ENCODE data around the gene MYH7B.

The MYH7B gene

DNA sequence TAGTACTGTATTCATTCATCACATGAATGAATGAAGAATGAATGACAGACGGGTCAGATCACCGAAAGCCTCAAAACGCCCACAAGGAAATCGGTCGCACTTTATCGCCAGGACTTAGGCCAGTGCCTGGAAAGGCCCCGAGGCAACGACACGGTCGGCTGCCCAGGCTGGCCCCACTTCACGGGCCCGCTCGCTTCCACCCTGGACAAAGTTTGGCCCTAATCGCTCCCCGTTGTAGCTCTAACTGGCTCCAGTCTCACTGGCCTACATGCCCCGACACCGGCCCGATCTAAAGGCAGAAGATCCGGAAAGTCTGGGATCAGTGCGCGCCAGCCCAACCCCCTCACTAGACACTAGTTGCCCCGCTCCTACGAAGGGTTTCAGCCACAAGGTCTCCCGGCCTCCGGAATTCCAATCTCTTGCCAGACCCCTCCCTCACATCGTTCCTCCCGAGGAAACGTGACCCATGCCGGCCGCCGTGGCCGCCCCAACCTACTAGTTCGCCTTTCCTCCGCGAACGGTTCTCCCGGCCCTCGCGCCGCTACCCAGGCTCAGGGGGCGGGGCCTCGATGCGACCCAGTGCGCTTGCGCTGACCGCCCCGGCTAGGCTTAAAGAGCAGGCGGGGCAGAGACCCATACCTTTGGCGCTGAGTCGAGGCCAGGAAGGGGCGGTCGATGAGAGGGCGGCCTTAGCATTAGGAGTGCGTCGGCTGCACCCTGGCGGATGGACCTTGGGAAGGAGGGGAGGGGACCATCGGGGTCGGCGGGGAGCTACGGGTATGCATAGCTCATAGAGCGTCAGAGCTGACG is at the start of gene MYH7B, which contains the start of gene GSS:
Gene MYH7B (plus strand): TSS at position 638 of the 810 bp plus-strand sequence. CDS start 22,138 bp downstream, outside the sequence.
Gene GSS (minus strand): TSS at position 576 of the 810 bp plus-strand sequence. CDS start 3,954 bp downstream, outside the sequence.
- peak; percentile 94 for DNase-seq

DNA sequence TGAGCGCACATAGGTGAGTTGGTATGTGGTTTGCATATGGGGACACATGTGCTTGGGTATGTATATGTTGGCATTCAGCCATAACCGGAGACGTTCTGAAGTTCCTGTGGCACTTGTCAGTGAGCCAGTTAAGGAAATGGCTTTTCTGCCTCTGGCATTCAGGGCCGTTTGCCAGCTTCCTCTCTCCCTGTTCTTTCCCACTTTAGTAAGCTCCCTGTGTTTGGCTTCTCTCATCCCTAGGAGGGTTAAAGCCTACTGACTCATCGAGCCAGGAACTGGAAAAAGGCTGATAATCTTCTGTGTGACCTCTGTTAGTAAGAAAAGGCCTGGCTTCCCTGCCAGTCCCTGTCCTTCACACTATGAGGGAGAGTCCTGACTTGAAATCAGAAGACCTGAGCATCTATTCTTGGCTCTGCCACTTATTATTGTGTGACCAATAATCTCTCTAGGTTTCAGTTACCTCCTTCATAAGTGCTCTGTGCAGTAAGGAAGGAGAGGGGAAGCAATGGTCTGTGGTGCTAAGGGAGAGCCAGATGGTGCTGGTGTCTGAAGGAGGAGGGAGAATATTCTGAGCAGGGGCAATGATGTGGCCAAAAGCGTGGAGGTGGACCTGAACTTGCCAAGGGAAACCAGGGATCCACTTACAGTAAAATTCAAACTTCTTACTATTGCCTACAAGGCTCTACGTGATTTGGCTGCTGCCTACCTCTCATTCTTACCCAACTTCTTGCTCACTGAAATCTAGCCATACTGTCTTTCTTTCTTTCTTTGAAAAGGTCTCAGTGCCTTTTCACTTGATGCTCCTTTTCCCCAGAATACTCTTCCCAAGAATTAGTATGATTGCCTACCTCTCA is 47.8 kb upstream of the MYH7B start:
- DNase-seq: peak; percentile 13

DNA sequence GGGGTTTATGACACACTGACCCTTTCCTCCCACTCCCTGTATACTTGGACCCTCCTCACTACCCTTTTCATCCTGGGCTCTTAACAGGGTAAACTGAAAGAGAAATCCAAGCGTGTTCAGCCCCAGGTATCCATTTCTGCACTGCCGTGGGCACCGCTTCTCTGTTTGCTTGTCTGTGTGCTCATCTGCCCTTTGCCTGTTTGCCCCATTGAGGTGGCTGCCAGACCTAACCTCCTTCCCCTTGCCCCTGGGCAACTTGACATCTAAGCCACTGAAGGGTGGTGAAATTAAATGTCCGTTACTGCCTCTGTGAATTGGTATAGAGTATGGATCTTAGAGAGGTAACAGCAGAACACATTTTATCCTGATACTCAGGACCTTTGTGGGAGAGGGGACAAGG is 40.5 kb upstream of the MYH7B start:
- no peak for DNase-seq

DNA sequence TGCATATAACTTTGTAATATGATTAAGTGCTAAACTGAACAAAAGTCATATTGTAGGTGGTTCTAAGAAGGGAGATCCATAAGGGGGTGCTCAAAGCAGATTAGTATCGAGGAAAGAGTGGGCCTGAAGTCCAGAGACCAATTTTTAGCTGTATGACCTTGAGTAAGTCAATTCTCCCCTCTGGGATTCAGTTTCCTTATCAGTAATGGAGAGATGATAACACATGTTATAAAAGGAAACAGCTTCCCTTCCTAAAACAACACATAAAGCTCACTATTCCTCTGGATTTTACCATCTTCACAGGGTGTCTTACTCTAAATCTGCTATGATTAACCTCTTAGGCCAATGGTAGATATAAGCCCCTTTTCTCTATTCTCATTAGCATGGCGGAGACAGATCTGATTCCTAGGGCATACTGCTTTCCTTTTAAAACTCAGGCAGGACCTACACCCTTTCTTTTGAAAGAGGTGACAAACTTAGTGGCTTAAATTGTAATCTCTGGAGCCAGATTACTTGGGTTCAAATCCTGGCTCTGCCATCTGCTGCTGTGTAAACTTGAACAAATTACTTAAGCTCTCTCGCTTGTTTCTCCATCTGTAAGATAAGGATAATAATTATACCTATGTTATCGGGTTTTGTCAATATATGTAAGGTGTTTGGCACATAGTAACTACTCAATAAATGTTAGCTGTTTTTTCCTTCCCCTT is 39.8 kb upstream of the MYH7B start:
- DNase-seq: no peak

DNA sequence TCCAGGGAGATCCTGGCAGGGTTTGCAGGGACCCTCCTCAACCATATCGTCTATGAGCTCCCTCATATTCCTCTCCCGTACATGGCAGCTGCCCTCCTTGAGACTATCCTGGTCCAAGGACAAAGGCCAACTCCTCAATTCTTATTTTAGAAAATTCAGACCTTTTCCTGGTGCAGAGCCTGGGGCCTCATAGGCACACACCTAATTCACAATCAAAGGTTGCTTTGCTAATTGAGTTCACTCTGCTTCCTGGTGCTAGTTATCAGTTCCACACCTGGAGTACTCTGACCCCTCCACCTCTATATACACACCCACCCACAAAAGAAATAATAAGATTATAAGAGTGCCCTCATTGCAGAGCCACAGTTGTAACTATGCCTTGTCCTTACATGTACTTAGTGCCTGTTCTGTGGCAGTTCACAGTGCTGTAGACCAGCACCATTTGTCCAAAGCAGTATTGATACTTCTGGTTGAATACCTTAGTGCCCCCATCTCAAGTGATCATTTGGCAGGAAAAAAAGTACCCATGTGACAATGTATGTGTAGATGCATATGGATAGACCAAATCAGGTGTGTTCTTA is 38.8 kb upstream of the MYH7B start:
- DNase-seq: no peak

DNA sequence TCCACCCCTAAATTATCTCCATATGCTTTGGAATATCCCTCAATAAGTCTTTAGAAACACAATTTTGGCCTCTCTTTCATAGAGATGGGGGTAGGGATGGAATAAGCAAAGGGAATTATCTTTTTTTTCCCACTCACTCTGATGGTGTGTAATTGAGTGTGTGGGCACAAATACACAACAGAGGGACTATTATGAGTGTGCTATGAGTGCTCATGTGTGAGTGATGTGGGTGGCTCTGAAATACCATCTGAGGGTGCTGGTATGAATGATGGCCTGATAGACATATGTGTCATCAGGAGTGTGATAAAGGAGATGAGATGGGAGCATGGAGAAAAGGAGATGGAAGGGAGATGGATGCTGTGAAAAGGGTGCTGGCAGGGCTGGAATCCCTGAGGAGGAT is 35.6 kb upstream of the MYH7B start:
- no peak for DNase-seq

DNA sequence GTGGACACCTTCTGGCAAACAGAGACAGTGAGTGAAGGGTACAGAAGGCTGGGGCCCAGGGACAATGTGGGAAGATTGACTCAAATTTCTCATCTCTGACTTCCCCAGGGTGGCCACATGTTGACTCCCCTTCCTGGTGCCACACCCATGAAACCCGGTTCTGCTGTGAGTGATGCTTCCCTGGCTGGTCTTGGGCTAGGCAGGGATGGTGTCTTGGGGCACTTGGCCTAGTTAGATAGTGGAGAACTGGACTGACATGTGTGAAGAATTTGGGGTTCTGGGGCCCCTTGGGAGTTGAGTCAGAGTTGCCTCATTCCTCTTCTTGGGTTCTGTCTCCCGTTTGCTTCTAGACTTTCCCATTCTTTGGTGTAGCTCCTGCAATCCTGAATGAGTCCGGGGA is 34.2 kb upstream of the MYH7B start:
- DNase-seq: no peak

DNA sequence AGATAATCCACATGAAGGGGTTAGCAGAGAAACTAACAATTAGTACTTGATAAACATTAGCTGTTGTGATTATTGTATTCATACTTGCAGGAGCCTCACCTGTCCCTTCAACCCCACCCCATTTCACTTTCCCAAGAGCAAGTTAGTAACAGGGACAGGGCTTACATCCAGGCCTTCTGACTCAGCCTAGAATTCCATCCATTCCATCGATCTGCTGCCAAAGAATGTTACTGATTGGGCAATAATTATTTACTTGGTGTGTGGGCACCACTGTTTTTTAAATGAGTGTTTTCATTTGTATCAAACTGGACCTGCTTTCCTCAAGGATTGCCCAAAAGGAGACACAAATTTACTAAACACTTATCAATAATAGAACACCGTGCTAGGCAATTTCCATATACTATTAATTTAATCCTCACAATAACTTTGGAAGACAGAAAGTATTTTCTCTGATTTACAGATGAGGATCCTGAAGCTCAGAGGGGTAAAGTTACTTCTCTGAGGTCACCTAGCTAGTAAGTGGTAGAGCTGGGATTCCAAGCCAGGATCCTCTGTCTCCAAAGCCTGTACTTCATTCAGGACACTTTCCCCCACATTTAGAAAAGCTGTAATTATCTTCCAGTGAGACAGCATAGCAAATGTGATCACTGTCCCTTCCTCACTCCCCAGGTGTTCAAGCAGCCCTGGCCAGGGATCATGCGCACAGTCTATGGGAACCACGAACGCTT is 32.9 kb upstream of the MYH7B start:
- DNase-seq: no peak

DNA sequence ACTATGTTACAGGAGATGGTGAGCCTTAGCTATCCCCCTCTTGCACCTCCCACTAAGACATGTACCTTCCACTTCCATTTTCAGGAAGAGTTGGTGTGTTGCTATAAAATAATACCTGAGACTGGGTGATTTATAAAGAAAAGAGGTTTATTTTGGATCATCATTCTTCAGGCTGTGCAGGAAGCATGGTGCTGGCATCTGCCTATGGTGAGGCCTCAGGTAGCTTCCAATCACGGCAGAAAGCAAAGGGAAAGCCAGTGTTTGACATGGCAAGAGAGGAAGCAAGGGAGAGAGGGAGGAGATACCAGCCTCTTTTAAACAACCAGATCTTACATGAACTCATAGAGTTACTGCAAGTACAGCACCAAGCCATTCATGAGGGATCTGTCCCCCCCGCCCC is 32.3 kb upstream of the MYH7B start:
- DNase-seq: no peak

DNA sequence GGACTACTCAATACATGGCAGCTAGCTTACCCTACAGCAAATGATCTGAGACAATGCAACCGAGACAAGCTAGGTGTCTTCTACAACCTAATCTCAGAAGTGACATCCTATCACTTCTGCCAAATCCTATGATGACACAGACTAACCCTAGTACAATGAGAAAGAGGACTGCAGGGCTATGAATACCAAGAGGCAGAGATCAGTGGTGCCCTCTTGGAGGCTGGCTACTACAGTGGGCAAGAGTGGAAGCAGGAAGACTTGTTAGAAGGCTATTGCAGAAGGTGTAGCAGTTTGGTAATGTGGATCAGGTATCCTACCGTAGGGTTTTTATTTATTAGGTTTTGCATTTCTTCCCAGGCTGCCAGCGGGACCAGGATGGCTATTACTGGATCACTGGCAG is 30.3 kb upstream of the MYH7B start:
- DNase-seq: no peak

DNA sequence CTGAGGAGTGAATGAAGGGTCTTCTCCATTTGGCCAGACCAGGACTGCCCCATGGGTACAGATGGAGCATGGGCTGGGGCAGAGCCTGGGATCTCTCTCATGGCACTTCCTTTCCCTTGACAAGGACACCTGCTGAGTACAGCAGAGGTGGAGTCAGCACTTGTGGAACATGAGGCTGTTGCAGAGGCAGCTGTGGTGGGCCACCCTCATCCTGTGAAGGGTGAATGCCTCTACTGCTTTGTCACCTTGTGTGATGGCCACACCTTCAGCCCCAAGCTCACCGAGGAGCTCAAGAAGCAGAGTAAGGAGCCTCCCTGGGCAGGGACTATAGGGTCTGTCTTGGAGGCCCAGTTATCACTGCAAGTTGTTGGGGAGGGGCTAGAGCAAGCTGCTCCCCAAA is 29.7 kb upstream of the MYH7B start:
- no peak for DNase-seq

DNA sequence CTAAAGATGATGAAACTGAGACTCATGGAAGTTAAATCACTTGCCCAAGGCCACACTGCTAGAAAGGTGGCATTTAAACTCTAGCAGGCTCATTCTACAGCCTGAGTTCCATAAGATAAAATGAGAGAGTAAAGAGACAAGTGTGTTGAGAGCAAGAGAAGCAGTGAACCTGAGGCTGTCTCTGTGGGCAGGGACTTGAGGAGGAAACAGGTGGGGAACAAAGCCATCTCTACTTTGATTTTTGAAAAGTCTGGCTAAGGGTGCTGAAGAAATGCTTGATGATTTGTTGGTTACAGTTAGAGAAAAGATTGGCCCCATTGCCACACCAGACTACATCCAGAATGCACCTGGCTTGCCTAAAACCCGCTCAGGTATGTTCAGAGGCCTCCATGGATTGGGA is 29.1 kb upstream of the MYH7B start:
- DNase-seq: no peak

DNA sequence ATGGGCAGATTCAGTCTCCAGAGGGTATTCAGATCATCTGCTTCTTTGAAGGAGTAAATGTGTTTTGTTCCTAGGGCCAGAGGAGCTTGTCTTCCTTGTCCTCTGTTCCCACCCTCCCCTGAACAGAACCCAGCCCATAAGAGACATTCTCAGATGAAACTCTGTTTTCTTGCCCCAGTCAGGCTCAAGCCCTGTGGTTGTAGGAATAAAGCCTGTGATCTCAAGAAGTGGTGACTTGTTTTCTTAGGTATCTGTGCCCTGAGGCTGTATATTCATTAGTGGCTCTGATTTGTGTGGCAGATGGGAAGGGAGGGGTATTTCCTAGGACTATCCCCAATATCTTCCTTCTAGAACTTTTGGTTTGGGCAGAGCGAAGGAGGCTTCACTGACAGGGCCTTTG is 27.9 kb upstream of the MYH7B start:
- no peak for DNase-seq

DNA sequence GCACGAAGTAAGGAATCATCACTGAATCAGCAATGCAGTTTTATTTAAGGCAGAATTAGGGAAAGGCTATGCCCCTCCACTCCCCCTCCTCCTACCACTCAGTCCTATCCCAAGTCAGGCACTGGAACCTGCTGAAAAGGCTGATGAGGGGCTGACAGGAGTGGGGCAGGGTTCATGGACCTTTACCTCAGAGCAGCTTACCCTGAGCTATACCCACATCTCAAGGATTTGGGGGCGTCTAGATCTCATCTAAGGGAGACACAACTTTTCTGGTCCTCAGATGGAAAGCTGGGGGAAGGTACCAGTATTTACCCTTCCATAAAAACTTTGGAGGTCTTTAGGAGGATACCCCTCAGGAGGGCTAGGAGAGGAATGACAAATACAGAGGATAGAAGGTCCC is 27.3 kb upstream of the MYH7B start:
- no peak for DNase-seq

DNA sequence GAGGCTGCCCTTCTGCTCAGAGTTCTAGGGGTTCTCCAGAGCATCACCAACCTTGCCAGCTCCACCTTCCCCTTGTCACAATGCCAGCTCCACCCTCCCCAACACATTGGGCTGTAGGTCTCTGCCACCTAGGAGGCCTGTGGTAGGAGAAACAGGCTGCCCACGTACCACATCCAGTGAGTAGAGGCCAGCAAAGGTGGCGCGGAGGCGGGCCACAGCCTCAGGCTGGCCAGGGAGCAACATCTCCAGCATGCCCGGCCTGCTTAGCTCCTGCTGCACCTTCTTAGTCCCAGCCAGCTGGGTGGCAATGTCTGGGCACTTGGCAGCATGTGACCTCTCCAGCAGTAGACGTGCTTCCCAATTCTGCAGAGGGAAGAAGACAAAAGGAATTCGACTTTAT is 23.9 kb upstream of the MYH7B start:
- DNase-seq: no peak

DNA sequence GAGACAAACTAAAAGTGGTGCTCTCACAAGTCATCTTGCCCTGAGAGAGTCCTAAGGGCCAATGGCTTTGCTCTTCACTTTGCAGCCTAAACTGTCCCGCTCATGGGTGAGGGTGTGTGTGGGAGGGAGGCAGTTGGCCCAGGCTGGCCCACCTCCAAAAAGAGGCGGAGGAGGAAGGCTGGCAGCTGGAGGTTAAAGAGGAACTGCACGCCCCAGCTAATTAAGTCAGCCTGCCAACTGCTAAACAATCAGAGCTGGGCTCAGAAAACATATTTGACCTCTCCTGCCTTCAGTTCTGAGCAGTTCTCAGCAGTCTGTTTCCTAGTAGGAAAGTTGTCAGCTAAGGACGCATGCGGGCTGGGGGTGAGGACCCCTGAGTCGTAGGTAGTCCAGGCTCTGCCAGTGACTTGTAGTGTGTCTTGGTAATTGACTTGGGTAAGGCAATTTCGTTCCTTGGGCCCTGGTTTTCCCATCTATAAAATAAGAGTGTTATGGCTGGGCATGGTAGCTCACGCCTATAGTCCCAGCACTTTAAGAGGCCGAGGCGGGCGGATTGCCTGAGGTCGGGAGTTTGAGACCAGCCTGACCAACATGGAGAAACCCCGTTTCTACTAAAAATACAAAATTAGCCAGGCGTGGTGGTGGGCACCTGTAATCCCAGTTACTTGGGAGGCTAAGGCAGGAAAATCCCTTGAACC is 17.1 kb upstream of the MYH7B start:
- DNase-seq: peak; percentile 86

DNA sequence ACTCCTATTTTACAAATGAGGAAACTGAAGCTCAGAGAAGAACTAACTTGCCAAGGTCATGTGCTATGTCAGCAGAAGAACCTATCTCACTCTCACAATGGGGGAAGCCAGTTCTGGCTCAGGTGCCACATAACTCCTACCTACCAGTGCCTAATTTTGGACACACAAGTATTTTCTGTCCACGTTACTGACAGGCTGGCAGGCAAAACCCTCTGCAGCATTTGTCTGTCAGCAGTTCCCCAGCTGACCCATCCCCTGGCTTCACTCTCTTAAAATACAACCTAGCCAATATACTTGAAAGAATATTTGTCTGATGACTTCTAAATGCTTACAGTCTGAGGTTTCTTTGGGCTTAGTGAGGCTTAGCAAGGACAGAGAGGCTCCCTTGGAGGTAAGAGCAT is 15.6 kb upstream of the MYH7B start:
- DNase-seq: no peak

DNA sequence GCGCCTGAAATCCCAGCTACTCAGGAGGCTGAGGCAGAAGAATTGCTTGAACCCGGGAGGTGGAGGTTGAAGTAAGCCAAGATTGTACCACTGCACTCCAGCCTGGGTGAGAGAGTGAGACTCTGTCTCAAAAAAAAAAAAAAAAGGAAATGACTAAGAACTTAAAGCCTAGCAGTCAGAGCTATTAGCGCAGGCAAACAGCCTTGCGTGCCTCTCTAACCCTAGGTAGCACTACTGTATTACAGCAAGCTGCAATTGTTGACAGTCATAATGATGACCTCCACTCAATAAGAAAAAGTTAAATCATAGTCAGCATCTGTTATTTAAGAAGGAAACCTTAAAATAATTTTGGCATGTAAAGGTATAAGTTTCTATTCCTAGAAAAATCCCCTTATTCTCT is 14.4 kb upstream of the MYH7B start:
- no peak for DNase-seq

DNA sequence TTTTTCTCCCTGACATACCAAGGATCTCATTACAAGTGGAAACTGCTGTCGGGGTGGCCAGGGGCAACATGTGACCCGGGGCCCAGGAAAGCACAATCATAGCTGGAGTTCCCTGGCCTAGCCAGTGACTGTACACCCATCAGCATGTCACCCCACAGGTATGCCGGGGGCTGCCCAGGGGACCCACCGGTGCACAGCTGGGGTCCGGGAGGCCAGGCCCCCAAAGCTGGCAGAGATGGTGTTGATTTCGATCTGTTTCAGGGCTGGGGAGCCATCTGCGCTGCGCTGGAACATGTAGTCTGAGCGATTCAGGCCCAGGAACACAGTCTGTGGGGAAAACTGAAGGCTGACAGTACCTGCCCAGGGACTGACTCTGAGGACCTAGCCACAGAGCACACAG is 13.4 kb upstream of the MYH7B start:
- DNase-seq: no peak

DNA sequence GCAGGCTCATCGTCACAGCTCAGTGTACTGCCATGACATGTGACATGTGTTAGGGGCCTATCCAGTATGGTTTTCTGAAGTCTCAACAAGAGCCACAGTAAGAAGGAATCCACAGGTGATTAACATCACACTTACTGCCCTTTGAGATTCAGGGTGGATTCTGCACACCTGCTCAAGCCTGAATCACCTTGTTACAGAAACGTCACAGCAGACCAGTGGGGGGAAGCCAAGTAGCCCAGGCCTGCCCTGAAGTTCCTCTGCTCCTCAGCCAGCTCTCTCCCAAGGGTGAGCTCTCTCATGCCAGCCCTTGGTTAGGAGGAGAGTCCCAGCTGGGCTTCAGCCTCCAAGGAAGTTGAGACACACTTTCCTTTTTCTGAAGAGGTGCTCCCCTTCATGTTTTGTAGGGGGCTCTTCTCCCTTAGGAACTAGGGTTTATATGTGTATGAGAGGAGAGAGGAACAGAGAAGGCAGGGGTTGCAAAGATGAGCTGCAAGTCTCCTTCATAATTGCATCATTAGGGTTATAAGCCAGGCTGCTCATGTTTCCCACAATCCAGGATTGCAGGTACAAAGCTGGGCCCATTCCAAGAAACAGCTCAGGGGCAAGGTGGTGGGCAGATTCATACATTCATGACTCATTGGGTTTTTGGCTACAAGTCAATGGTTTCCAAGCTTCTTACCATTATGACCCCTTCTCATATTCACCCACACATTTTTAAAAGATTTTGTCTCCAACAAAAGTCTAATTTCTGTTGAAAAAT is 11.7 kb upstream of the MYH7B start:
- DNase-seq: no peak
